Neutrophil (primary cell): ENCODE measurements around the gene HNF1A.
"Not testable (repeated sequence)": the region's sequence is repeated elsewhere in the genome, so short reads cannot be mapped to it uniquely, and the experiment has no call there.

Source experiments
- H3K27ac ChIP-seq: fragments of 200-600 bp; sonication (generic); 2 replicates; pipeline ENCODE4 v1.5.1; 2016; ENCODE audit warnings: mild to moderate bottlenecking, moderate library complexity
- H3K27me3 ChIP-seq: fragments of 200-600 bp; sonication (generic); 2 replicates; pipeline ENCODE4 v1.6.0; 2016; ENCODE audit warnings: mild to moderate bottlenecking
- H3K36me3 ChIP-seq: fragments of 200-600 bp; sonication (generic); 2 replicates; pipeline ENCODE4 v1.5.1; 2017
- H3K4me1 ChIP-seq, 2 experiments: fragments of 200-600 bp in 1 of 2; sonication (generic) in 1 of 2; 1 replicate in 1 of 2; 2 replicates in 1 of 2; pipeline versions ENCODE4 v1.5.1 to v1.6.1; 2013 to 2016; ENCODE audit warnings: low read depth in 1 of 2, low read length in 1 of 2, mild to moderate bottlenecking in 1 of 2, moderate library complexity in 1 of 2; ENCODE audit not compliant: control insufficient read depth in 1 of 2, insufficient read depth in 1 of 2
- H3K4me3 ChIP-seq, 2 experiments: fragments of 200-600 bp in 1 of 2; sonication (generic) in 1 of 2; 1 replicate in 1 of 2; 2 replicates in 1 of 2; pipeline ENCODE4 v1.5.1; 2013 to 2016; ENCODE audit warnings: low read depth in 1 of 2, low read length in 1 of 2, mild to moderate bottlenecking in 1 of 2, moderate library complexity in 1 of 2
- H3K9me3 ChIP-seq: fragments of 200-600 bp; sonication (generic); 2 replicates; pipeline ENCODE4 v1.5.1; 2016
- TF ChIP-seq, protein P1 (sequence below): fragments of 200-600 bp; sonication (generic); IDR thresholded peaks from 2 replicates; pipeline ENCODE4 v1.5.1; 2016; ENCODE audit warnings: antibody characterized with exemption

HNF1A gene

DNA sequence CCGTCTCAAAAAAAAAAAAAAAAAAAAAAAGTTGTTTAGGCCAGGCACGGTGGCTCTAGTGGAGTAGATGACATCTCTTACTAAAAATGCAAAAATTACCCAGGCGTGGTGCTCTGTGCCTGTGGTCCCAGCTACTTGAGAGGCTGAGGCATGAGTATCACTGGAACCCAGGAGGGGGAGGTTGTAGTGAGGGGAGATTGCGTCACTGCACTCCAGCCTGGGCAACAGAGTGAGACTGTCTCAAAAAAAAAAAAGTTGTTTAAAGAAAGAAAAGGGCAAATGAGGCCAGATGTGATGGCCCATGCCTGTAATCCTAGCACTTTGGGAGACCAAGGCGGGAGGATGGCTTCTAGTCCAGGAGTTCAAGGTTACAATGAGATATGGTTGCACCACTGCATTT is 37.5 kb upstream of the HNF1A start:
- Histone ChIP-seq H3K27me3 (no peaks in the 10 kb centered on the region), H3K9me3 (no peaks in the 10 kb centered on the region), H3K4me1 (peaks cover 30 to 33% of the 10 kb centered on the region in 2 experiments), H3K36me3 (no peaks in the 10 kb centered on the region), H3K4me3 (no peak overlapping the region), H3K27ac (no peak overlapping the region)
- TF ChIP-seq, protein P1, sequence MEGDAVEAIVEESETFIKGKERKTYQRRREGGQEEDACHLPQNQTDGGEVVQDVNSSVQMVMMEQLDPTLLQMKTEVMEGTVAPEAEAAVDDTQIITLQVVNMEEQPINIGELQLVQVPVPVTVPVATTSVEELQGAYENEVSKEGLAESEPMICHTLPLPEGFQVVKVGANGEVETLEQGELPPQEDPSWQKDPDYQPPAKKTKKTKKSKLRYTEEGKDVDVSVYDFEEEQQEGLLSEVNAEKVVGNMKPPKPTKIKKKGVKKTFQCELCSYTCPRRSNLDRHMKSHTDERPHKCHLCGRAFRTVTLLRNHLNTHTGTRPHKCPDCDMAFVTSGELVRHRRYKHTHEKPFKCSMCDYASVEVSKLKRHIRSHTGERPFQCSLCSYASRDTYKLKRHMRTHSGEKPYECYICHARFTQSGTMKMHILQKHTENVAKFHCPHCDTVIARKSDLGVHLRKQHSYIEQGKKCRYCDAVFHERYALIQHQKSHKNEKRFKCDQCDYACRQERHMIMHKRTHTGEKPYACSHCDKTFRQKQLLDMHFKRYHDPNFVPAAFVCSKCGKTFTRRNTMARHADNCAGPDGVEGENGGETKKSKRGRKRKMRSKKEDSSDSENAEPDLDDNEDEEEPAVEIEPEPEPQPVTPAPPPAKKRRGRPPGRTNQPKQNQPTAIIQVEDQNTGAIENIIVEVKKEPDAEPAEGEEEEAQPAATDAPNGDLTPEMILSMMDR = no peak

DNA sequence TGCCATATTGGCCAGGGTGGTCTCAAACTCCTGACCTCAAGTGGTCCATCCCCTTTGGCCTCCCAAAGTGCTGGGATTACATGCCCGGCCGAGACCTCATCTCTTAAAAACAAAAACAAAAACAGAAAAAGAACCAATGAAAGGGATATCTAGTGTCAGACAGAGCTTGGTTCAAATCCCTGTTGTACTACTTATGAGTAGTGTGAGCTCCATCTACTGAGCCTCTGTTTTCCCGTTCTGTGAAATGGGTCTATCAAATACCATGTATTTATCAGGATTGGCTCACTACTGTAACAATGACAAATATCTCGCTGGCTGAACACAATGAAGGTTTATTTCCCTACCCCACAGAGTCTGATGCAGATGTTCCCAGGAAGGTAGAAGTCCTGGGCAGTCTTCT is 36.9 kb upstream of the HNF1A start:
- no peaks in the 10 kb centered on the region for H3K36me3 ChIP-seq
- H3K27me3 ChIP-seq = no peaks in the 10 kb centered on the region
- TF ChIP-seq, protein P1 = no peak
- no peak overlapping the region for H3K27ac ChIP-seq
- no peaks in the 10 kb centered on the region for H3K9me3 ChIP-seq
- no peak overlapping the region for H3K4me3 ChIP-seq
- H3K4me1 ChIP-seq = peaks cover 24 to 27% of the 10 kb centered on the region in 2 experiments

DNA sequence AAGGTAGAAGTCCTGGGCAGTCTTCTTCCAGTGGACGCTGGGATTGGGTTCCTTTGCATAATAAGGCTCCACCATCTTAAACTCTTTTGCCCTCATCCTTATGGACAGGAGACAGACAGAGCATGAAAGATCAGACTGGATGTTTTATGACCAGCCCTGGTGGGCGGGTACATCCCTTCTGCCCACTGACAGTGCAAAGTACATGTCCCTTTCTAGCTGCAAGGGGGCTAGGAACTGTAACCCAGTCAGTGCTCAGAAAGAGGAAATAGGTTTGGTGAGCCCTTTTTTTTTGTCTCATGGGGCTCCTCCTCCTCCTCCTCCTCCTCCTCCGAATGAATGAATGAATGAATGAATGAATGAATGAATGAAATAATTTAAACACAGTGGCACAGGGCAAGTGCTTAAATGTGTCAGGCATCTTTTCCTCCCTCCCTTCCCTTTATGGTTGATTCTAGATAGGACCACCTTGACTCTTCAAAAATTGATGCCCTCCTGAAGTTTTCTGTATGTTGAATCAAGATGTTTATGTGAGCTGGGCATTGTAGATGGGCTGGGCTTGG is 36.4 kb upstream of the HNF1A start:
- Histone ChIP-seq H3K27ac (no peak overlapping the region), H3K27me3 (no peaks in the 10 kb centered on the region), H3K9me3 (no peaks in the 10 kb centered on the region), H3K4me1 (peaks cover 19 to 22% of the 10 kb centered on the region in 2 experiments), H3K36me3 (no peaks in the 10 kb centered on the region), H3K4me3 (no peak overlapping the region)
- TF ChIP-seq, protein P1 = no peak

DNA sequence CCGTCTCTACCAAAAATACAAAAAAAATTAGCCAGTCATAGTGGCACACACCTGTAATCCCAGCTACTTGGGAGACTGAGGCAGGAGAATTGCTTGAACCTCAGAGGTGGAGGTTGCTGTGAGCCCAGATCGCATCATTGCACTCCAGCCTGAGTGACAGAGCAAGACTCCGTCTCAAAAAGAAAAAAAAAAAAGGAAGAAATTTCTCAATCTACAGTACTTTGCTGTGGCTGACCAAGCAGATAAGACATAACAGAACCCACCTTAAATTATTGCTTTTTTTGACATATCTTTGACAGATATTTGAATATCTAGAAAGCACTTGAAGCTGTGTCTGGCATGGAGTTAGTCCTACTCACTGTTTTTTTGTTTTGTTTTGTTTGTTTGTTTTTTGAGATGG is 34.9 kb upstream of the HNF1A start:
- Histone ChIP-seq H3K27ac (no peak overlapping the region), H3K36me3 (no peaks in the 10 kb centered on the region), H3K4me3 (no peak overlapping the region), H3K27me3 (no peaks in the 10 kb centered on the region), H3K9me3 (no peaks in the 10 kb centered on the region), H3K4me1 (peaks cover 13 to 15% of the 10 kb centered on the region in 2 experiments)
- TF ChIP-seq, protein P1 = no peak

DNA sequence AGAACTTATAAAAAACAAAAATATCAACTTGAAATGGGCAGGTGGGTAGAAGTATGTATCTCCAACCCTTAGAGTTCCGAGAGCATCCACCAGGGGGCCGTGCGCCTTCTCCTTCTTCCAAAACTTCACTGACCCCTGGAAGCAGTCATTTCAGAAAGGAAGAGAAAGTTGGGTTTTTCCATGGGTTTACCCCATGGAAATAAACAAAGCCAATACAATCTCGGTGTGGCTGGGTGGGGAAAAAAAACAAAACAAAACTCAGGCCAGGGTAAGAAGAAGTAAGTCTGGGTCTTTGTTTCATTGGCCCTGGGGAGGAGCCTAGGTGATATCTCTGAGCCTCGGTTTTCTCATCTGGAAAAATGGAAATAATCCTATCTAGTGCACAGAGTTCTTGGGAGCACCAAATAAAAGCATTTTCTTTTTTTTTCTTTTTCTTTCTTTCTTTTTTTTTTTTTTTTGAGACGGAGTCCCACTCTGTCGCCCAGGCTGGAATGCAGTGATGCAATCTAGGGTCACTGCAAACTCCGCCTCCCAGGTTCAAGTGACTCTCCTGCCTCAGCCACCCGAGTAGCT is 33.6 kb upstream of the HNF1A start:
- TF ChIP-seq, protein P1 = peak; percentile 31
- H3K27ac ChIP-seq = no peak overlapping the region
- H3K36me3 ChIP-seq = no peaks in the 10 kb centered on the region
- H3K4me1 ChIP-seq = peaks cover 6% of the 10 kb centered on the region in 2 experiments
- no peaks in the 10 kb centered on the region for H3K27me3 ChIP-seq
- H3K9me3 ChIP-seq = no peaks in the 10 kb centered on the region
- H3K4me3 ChIP-seq = no peak overlapping the region

DNA sequence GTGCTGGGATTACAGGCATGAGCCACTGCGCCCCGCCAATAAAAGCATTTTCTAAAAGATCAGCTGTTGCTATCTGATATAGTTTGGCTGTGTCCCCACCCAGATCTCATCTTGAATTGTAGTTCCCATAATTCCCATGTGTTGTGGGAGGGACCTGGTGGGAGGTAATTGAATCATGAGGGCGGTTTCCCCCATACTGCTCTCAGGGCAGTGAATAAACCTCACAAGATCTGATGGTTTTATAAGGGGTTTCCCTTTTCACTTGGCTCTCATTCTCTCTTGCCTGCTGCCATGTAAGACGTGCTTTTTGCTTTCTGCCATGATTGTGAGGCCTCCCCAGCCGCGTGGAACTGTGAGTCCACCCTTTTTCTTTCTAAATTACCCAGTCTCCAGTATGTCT is 32.8 kb upstream of the HNF1A start:
- H3K27me3 ChIP-seq, H3K4me1 ChIP-seq, H3K36me3 ChIP-seq, H3K4me3 ChIP-seq, H3K27ac ChIP-seq, H3K9me3 ChIP-seq: not testable (repeated sequence)

DNA sequence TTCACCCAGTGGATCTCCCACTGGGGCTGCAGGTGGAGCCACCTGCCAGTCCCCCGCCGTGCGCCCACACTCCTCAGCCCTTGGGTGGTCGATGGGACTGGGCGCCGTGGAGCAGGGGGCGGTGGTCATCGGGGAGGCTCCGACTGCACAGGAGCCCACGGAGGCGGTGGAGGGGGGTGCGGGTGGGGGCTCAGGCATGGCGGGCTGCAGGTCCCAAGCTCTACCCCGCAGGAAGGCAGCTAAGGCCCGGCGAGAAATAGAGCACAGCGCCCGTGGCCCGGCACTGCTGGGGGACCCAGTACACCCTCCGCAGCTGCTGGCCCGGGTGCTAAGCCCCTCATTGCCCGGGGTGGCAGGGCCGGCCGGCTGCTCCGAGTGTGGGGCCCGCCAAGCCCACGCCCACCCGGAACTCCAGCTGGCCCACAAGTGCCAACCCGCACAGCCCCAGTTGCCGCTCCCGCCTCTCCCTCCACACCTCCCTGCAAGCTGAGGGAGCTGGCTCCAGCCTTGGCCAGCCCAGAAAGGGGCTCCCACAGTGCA is 28.0 kb upstream of the HNF1A start:
- not testable (repeated sequence) for H3K4me3 ChIP-seq, H3K9me3 ChIP-seq, H3K4me1 ChIP-seq, H3K27me3 ChIP-seq, H3K27ac ChIP-seq, H3K36me3 ChIP-seq
